CD14-positive monocyte (primary cell): ENCODE data around the gene RWDD1. TPM values are rescaled to one million over a fixed set of nuclear protein-coding genes. Genes with fewer than 3 reads are reported as not detected.

Source experiments
- DNase-seq, 3 donors: peaks; one replicate each; pipeline ENCODE4 v3.0.0-alpha.2; 2011 to 2022
- H2AFZ ChIP-seq: 2 replicates; pipeline ENCODE4 v1.6.0; 2012; ENCODE audit warnings: mild to moderate bottlenecking, low read depth, low read length, inconsistent platforms; ENCODE audit not compliant: insufficient read depth, poor library complexity, severe bottlenecking
- H3K27ac ChIP-seq, 2 donors: 1 replicate in 1 of 2; 2 replicates in 1 of 2; pipeline ENCODE4 v1.5.1; 2012 to 2013; ENCODE audit warnings: low read length in 2 of 2, control low read depth in 1 of 2, inconsistent platforms in 1 of 2, low read depth in 1 of 2, mild to moderate bottlenecking in 1 of 2
- H3K27me3 ChIP-seq, 2 donors: one replicate each; pipeline versions ENCODE4 v1.6.0 to v1.6.1; 2011 to 2013; ENCODE audit warnings: low read length in 2 of 2; ENCODE audit not compliant: control insufficient read depth in 2 of 2, insufficient read depth in 2 of 2
- H3K36me3 ChIP-seq, 2 donors: replicated peaks in 1 of 2; 1 replicate in 1 of 2; 2 replicates in 1 of 2; pipeline versions ENCODE4 v1.5.1 to v1.6.1; 2012 to 2013; ENCODE audit warnings: low read length in 2 of 2, control low read depth in 1 of 2, inconsistent platforms in 1 of 2, mild to moderate bottlenecking in 1 of 2; ENCODE audit not compliant: insufficient read depth in 2 of 2, control insufficient read depth in 1 of 2
- H3K4me1 ChIP-seq, 2 donors: 1 replicate in 1 of 2; 2 replicates in 1 of 2; pipeline versions ENCODE4 v1.5.1 to v1.6.1; 2012 to 2013; ENCODE audit warnings: low read length in 2 of 2, control low read depth in 1 of 2, inconsistent platforms in 1 of 2, mild to moderate bottlenecking in 1 of 2, moderate library complexity in 1 of 2; ENCODE audit not compliant: insufficient read depth in 2 of 2, control insufficient read depth in 1 of 2
- H3K4me2 ChIP-seq: replicated peaks from 2 replicates; pipeline ENCODE3; 2012; ENCODE audit warnings: low read length, moderate library complexity, mild to moderate bottlenecking; ENCODE audit not compliant: poor library complexity, severe bottlenecking; ENCODE audit errors: extremely low read depth
- H3K4me3 ChIP-seq, 3 experiments: fragments of 200-600 bp in 1 of 3; sonication (generic) in 1 of 3; replicated peaks in 1 of 3; 1 replicate in 2 of 3; 2 replicates in 1 of 3; pipeline ENCODE4 v1.5.1; 2011 to 2013; ENCODE audit warnings: low read length in 3 of 3, mild to moderate bottlenecking in 3 of 3, control low read depth in 2 of 3, low read depth in 2 of 3, inconsistent platforms in 1 of 3, moderate library complexity in 1 of 3
- H3K79me2 ChIP-seq: 2 replicates; pipeline ENCODE4 v1.6.0; 2012; ENCODE audit warnings: mild to moderate bottlenecking, control low read depth, inconsistent platforms, low read length, moderate library complexity; ENCODE audit not compliant: insufficient read depth
- H3K9ac ChIP-seq: 2 replicates; pipeline ENCODE4 v1.6.0; 2017; ENCODE audit warnings: low read length, mild to moderate bottlenecking; ENCODE audit not compliant: insufficient read depth, poor library complexity, severe bottlenecking
- H3K9me3 ChIP-seq, 2 donors: replicated peaks in 1 of 2; 1 replicate in 1 of 2; 2 replicates in 1 of 2; pipeline versions ENCODE4 v1.5.1 to v1.6.1; 2012 to 2013; ENCODE audit warnings: low read length in 2 of 2, control low read depth in 1 of 2; ENCODE audit not compliant: control insufficient read depth in 1 of 2, insufficient read depth in 1 of 2
- H4K20me1 ChIP-seq: 2 replicates; pipeline ENCODE4 v1.6.0; 2012; ENCODE audit warnings: mild to moderate bottlenecking, low read length, control low read depth, moderate library complexity; ENCODE audit not compliant: insufficient read depth
- H3K27ac Mint-ChIP-seq, 7 donors: one replicate each; pipeline ENCODE4 v1.8.0; 2020; ENCODE audit warnings: mild to moderate bottlenecking in 7 of 7, mixed read lengths in 7 of 7, moderate library complexity in 6 of 7, inconsistent platforms in 2 of 7
- H3K27me3 Mint-ChIP-seq, 3 donors: one replicate each; pipeline ENCODE4 v1.8.0; 2021 to 2022; ENCODE audit warnings: low read depth in 3 of 3, mild to moderate bottlenecking in 3 of 3, mixed read lengths in 3 of 3, moderate library complexity in 3 of 3, inconsistent platforms in 1 of 3
- H3K36me3 Mint-ChIP-seq, 2 donors: one replicate each; pipeline ENCODE4 v1.8.0; 2020; ENCODE audit warnings: mixed read lengths in 2 of 2, inconsistent platforms in 1 of 2, mild to moderate bottlenecking in 1 of 2
- H3K4me1 Mint-ChIP-seq: one replicate; pipeline ENCODE4 v1.8.0; 2020; ENCODE audit warnings: mild to moderate bottlenecking, mixed read lengths
- H3K4me3 Mint-ChIP-seq, 2 donors: one replicate each; pipeline ENCODE4 v1.8.0; 2020; ENCODE audit warnings: mild to moderate bottlenecking in 2 of 2, mixed read lengths in 2 of 2, moderate library complexity in 1 of 2
- H3K9me3 Mint-ChIP-seq, 7 donors: one replicate each; pipeline ENCODE4 v1.8.0; 2020 to 2022; ENCODE audit warnings: mixed read lengths in 7 of 7, mild to moderate bottlenecking in 6 of 7, moderate library complexity in 6 of 7, inconsistent platforms in 2 of 7
- WGBS: methylation state at CpG from one replicate; pipeline ENCODE4 v1.1.5; 2013; ENCODE audit warnings: missing lambda C conversion rate; ENCODE audit not compliant: insufficient coverage; 5-methylcytosine and 5-hydroxymethylcytosine counted together
- intact Hi-C, 2 donors: fragments of 100-400 bp; cut with micrococcal nuclease; formaldehyde crosslinking; loops; one replicate each; pipeline versions ENCODE4 v1.15.0 to v1.15.1; 2023
- polyA plus RNA-seq, 3 donors: library from polyadenylated mRNA; depleted of rRNA in 1 of 3; unstranded in 2 of 3; stranded (reverse) in 1 of 3; fragments of 300-500 nt in 2 of 3; fragments of >200 nt in 1 of 3; fragmentation: Illumina TruSeq in 2 of 3; gene quantifications; 1 replicate in 2 of 3; 2 replicates in 1 of 3; pipeline ENCODE4 v1.2.3, GENCODE V29; 2012 to 2021
- TF ChIP-seq, protein P1 (sequence below): fragments of 200-600 bp; IDR thresholded peaks from one replicate; pipeline ENCODE4 v1.8.0; 2022; ENCODE audit warnings: antibody characterized with exemption, mild to moderate bottlenecking

RWDD1 gene
- polyA plus RNA-seq, 3 donors = 11.8 to 45.5 (median 34.7) TPM

DNA sequence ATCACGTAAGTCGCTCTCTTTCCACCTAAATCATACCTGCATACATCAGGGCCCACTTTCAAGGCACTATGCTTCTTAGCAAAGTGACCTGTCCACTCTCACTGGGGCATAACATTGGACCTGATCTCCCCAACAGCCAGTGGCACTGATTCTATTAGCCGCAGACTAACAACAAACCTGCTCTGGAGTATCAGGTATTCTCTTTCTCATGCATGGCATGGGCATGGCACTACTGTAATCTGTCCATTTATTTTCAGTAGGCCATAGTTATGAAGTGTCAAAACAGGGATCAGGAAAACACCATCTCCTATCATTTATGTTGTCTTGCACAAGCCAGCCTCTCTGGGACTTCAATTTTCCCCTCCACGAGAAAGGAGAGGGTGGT is 9.3 kb upstream of the RWDD1 start:
- H3K4me1 ChIP-seq = peaks cover 6 to 9% of the 10 kb centered on the region in 2 donors
- 94% methylated on average over 3 of the region's 4 CpGs for WGBS
- Mint-ChIP-seq H3K9me3 (peaks cover 1 to 7% (median 4%) of the 10 kb centered on the region in 7 donors), H3K27me3 (peaks cover 6 to 12% (median 9%) of the 10 kb centered on the region in 3 donors), H3K4me1 (peaks cover 13% of the 10 kb centered on the region), H3K4me3 (no peak overlapping the region), H3K36me3 (no peaks in the 10 kb centered on the region), H3K27ac (no peak overlapping the region)
- H3K4me2 ChIP-seq = no peak overlapping the region
- H3K27ac ChIP-seq = no peak overlapping the region
- no peak overlapping the region for H3K9ac ChIP-seq
- no peak overlapping the region for H3K4me3 ChIP-seq
- intact Hi-C loops = no loop called here
- no peak overlapping the region for H2AFZ ChIP-seq
- no peaks in the 10 kb centered on the region for H3K36me3 ChIP-seq
- no peak for DNase-seq
- H3K9me3 ChIP-seq = peaks cover 4% of the 10 kb centered on the region in 2 donors
- TF ChIP-seq, protein P1, sequence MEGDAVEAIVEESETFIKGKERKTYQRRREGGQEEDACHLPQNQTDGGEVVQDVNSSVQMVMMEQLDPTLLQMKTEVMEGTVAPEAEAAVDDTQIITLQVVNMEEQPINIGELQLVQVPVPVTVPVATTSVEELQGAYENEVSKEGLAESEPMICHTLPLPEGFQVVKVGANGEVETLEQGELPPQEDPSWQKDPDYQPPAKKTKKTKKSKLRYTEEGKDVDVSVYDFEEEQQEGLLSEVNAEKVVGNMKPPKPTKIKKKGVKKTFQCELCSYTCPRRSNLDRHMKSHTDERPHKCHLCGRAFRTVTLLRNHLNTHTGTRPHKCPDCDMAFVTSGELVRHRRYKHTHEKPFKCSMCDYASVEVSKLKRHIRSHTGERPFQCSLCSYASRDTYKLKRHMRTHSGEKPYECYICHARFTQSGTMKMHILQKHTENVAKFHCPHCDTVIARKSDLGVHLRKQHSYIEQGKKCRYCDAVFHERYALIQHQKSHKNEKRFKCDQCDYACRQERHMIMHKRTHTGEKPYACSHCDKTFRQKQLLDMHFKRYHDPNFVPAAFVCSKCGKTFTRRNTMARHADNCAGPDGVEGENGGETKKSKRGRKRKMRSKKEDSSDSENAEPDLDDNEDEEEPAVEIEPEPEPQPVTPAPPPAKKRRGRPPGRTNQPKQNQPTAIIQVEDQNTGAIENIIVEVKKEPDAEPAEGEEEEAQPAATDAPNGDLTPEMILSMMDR = no peak
- no peaks in the 10 kb centered on the region for H3K27me3 ChIP-seq
- no peaks in the 10 kb centered on the region for H4K20me1 ChIP-seq
- H3K79me2 ChIP-seq = no peaks in the 10 kb centered on the region

DNA sequence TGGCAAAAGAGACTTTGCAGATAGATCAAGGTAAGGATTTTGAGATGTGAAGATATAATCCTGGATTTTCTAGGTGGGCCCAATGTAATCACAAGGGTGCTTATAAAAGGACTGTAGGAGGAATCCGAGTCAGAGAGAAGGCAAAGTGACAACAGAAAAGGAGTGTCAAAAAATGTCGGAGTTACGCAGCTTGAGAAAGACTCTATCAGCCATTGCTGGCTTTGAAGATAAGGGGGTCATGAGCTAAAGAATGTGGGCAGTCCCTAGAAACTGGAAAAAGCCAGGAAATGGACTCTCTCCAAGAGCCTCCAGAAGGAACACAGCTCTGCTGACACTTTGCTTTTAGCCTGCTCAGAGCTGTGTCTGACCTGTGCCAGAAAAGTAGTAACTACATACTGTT is 8.7 kb upstream of the RWDD1 start:
- Mint-ChIP-seq H3K4me1 (peaks cover 13% of the 10 kb centered on the region), H3K9me3 (peaks cover 3 to 9% (median 6%) of the 10 kb centered on the region in 7 donors), H3K4me3 (no peak overlapping the region), H3K27me3 (peaks cover 6 to 12% (median 9%) of the 10 kb centered on the region in 3 donors), H3K27ac (no peak overlapping the region), H3K36me3 (no peaks in the 10 kb centered on the region)
- Histone ChIP-seq H3K79me2 (no peaks in the 10 kb centered on the region), H3K9me3 (peaks cover 5 to 8% of the 10 kb centered on the region in 2 donors), H2AFZ (peak overlapping the region; percentile 12), H3K4me3 (no peak overlapping the region), H3K9ac (no peak overlapping the region), H3K4me1 (peaks cover 6 to 9% of the 10 kb centered on the region in 2 donors), H3K27me3 (no peaks in the 10 kb centered on the region), H3K4me2 (no peak overlapping the region), H4K20me1 (no peaks in the 10 kb centered on the region), H3K27ac (no peak overlapping the region), H3K36me3 (no peaks in the 10 kb centered on the region)
- TF ChIP-seq, protein P1 = no peak
- DNase-seq = no peak
- intact Hi-C loops = no loop called here
- WGBS = 90% methylated on average over 3 of the region's 3 CpGs
